ENCODE results near the gene SP140L.
"Not testable (repeated sequence)": the region's sequence is repeated elsewhere in the genome, so short reads cannot be mapped to it uniquely, and the experiment has no call there.

The SP140L gene

GRCh38 chr2:230384986-230385385 is 58.0 kb downstream of the SP140L start:
- DNase-seq = no peak

DNA sequence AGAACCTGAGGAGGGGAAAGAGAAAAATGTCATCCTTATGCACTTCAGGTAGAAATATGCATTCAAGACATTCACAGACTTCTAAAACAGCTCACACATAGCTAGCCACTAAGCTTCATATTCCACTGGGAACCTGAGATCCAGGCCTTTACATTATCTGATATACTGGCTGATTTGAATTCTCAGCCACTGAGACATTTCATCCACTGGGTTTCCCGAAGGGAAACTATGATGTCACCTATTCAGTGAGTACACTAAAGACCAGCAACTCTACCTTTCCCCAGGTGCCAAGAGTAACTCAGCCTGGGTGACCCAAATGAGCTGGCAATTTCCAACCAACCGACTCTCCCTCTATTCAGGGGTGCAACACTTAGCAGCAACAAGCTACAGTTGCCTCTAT is 67.3 kb downstream of the SP140L start:
- DNase-seq = no peak

DNA sequence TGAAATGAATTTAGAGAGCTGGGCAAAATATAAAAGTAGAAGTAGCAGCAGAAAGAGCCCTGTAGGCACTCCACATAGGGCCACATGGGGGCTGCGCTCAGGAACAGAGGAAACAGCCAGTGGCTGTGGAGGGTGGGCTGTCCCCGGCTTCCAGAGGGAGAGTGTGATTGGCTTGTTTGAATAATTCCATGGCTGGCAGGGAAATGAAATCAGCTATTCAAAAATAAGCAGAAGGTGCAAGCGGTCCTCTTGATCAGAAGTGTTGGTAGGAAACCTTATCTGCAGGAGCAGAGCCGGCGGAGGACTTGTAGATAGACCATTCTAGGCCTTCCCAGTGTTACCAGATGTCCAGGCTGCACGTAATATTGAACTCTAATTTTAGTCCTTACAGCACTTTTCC is 71.7 kb downstream of the SP140L start:
- not testable (repeated sequence) for DNase-seq

DNA sequence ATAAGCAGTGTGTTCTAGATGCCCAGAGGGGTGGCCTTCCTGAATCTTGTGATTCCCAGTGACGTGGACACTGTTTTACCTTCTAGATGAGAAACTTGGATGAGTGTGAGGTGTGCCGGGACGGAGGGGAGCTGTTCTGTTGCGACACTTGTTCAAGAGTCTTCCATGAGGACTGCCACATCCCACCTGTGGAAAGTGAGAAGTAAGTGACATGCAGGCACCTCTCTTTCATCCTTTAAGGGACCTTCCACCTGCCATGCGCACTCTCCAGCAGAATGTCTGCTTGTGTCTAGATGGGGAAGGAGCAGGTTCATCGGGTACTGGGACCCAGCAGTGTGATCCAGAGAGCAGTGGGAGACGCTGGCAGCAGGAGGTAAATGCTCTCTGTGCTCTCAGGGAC is 73.0 kb downstream of the SP140L start:
- no peak for DNase-seq

GRCh38 chr2:230400454-230400853 is 73.5 kb downstream of the SP140L start:
- DNase-seq = no peak

DNA sequence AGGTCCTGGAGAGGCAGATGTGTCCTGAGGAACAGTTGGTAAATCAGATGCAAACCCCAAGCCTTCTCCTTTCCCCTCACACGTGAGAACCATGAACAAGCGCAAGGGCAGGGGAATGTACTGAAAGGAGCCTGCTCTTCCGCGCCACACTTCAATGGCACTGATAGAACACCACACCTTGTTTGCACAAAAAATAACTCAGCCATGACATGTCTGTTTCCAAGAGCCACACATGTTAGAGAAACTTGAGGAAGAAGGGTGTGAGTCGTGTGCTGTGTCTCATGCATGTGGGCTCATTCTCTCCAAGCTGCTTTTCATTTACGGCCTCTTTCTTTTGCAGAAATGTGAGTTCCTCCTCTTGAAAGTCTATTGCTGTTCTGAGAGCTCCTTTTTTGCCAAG is 74.0 kb downstream of the SP140L start:
- DNase-seq = not testable (repeated sequence)

GRCh38 chr2:230403746-230404145 is 76.8 kb downstream of the SP140L start:
- DNase-seq = no peak

DNA sequence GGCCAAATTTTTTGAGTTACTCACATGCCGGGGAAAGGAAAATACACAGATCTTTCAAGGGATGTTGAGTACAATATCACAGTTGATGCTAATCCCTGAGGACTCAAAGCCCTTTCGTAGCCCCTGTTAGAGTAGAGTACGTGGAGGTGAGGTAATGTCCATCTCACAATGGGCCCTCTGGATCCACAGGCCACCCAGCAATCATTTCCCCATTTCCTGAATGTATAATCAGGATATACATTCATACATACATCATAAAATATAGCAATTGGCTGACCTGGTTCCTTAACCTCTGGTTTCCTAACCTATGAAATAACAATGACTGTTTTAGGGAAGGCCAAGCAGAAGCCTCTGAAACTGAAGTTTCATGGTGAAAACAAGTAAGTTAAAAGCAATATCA is 78.8 kb downstream of the SP140L start:
- no peak for DNase-seq

GRCh38 chr2:230408244-230408842 is 81.3 kb downstream of the SP140L start:
- no peak for DNase-seq

GRCh38 chr2:230409316-230409715 is 82.3 kb downstream of the SP140L start:
- not testable (repeated sequence) for DNase-seq

GRCh38 chr2:230410263-230410662 is 83.3 kb downstream of the SP140L start:
- no peak for DNase-seq

DNA sequence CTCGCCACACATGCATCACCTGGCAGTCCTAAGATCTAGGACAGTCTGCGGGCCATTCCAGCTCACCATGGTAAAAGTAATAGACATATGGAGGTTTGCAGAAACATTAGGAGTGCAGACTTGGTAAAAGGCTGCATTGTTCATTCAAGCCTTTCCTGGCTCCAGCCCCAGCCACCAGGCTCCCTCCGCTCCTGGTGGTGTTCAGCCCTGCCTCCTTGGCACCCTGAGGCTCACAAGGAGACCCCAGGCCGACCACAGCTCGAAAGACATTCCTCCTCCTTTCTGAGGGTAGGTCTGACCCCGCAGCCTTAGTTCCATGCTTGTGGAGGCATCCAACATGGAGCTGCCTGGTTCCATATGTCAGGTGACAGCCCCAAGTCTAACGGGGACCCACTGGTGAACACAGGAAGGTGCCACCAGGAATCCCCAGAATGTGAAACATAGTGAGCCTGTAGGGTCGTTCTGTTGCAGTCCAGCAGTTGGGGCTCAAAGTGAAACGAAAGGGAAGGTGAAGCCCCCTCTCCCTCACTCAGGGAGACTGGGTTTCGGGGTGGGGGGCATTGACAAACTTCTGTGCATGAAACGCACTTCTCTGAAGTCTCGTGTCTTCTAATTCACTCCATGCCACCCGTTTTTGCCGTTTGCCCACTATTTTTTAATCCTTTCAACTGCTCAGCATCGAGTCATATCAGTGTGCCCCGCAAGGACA is 84.0 kb downstream of the SP140L start:
- peak in 1 of 2 experiments; percentile 31 for DNase-seq

GRCh38 chr2:230411570-230412370 is 84.8 kb downstream of the SP140L start:
- DNase-seq = peak; percentile 72 to 77

GRCh38 chr2:230412371-230412711 is 85.3 kb downstream of the SP140L start:
- no peak for DNase-seq

DNA sequence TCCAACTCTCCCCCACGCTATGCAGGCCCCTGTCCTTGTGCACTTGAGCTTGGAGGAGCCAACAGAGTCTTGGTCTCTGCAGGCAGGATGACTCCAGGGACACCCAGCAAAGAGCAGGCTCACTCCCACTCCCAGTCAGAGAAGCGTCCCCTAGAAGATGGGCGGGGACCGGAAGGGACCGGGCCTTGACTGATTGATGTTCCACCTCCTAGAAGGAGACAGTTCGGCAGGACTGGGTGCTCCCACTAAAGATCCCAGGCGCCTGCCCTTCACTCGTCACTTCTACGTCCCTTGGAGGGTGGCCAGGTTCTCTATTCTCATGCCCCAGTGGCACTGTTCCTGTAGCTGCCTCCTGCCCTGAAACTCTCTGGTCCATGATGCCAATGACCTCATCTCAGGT is 85.9 kb downstream of the SP140L start:
- no peak for DNase-seq

- no peak for DNase-seq
These were observed 86.5 kb downstream of the SP140L start for GRCh38 chr2:230413479-230413878.

DNA sequence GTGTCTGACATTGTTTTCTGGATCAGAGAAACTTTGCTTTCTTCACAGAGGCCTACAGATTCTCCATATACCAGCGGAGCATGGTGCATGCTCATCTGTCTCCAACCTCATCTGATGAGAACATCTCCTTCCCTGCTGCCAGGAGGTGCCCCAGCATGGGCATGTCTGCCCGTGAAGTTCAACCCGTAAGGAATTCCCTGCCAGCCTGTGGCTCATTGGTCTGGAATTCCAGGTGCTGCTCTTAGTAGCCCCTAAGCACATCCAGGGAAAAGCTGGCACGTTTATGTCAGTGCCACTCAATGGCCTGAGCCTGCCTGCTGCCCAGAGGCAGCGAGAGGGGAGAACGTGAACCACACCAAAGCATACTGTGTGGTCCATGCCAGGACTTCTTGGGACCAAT is 87.3 kb downstream of the SP140L start:
- no peak for DNase-seq

GRCh38 chr2:230416061-230416721 is 89.2 kb downstream of the SP140L start, which contains the start of gene SP100:
Gene SP100, plus strand, starts transcription at chr2:230416201. Its CDS starts 96 bp downstream, at chr2:230416297.
- DNase-seq = peak; percentile 80 to 83

DNA sequence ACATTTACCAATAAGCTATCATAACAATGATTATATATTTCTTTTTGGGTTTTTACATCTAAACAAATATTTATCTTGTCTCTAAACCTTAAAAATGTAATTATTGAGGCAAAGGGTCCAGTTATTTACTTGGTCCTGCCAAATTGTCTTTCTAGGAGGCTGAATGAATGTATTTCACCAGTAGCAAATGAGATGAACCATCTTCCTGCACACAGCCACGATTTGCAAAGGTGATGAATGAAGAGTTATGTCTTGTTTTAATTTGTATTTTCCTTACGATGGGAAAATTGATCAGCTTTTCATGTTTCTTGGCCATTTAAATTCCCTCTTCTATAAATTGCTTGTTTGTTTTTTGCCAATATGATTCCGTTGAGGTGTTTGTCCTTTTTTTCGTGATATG is 90.4 kb downstream of the SP140L start:
- no peak for DNase-seq

GRCh38 chr2:230418341-230419016 is 91.5 kb downstream of the SP140L start:
- no peak for DNase-seq

GRCh38 chr2:230419181-230419580 is 92.2 kb downstream of the SP140L start:
- DNase-seq = no peak

- DNase-seq = no peak
These were observed 95.2 kb downstream of the SP140L start for GRCh38 chr2:230422149-230422548.

All from activated T-cell treated with anti-CD3 and anti-CD28 coated beads, Interleukin-2, amount 50 U/mL, for 48 hours (primary cell).